Osteoblast (primary cell): ENCODE measurements around the gene SLC25A47. TPM values are rescaled to one million over a fixed set of nuclear protein-coding genes. Genes with fewer than 3 reads are reported as not detected.

ENCODE experiments used
- DNase-seq: peaks from one replicate; pipeline ENCODE4 v3.0.0; 2011; ENCODE audit warnings: low spot score, mixed read lengths; ENCODE audit not compliant: insufficient read length; ENCODE audit errors: missing footprints
- H2AFZ ChIP-seq: 2 replicates; pipeline ENCODE4 v1.6.0; 2011; ENCODE audit warnings: mild to moderate bottlenecking, low read length
- H3K27ac ChIP-seq: 2 replicates; pipeline ENCODE4 v1.5.1; 2011; ENCODE audit warnings: mild to moderate bottlenecking, low read depth, low read length, moderate library complexity
- H3K27me3 ChIP-seq: 2 replicates; pipeline ENCODE4 v1.6.0; 2012; ENCODE audit warnings: mild to moderate bottlenecking, control low read depth, inconsistent platforms, low read length, moderate library complexity; ENCODE audit not compliant: insufficient read depth
- H3K36me3 ChIP-seq: 2 replicates; pipeline ENCODE4 v1.5.1; 2011; ENCODE audit warnings: mild to moderate bottlenecking, low read length, control low read depth, moderate library complexity; ENCODE audit not compliant: insufficient read depth
- H3K4me1 ChIP-seq: 2 replicates; pipeline ENCODE4 v1.5.1; 2011; ENCODE audit warnings: mild to moderate bottlenecking, low read length, control low read depth, moderate library complexity; ENCODE audit not compliant: insufficient read depth
- H3K4me2 ChIP-seq: 2 replicates; pipeline ENCODE4 v1.6.0; 2011; ENCODE audit warnings: mild to moderate bottlenecking, low read length; ENCODE audit not compliant: insufficient read depth
- H3K4me3 ChIP-seq: fragments of 200-600 bp; sonication (generic); 3 replicates; pipeline ENCODE4 v1.5.1; 2012; ENCODE audit warnings: mild to moderate bottlenecking, low read length, inconsistent platforms; ENCODE audit not compliant: insufficient read depth
- H3K79me2 ChIP-seq: 2 replicates; pipeline ENCODE4 v1.6.0; 2012; ENCODE audit warnings: mild to moderate bottlenecking, low read length, control low read depth, inconsistent platforms; ENCODE audit not compliant: insufficient read depth
- H3K9me3 ChIP-seq: 2 replicates; pipeline ENCODE4 v1.5.1; 2011; ENCODE audit warnings: low read depth, low read length, control low read depth
- H4K20me1 ChIP-seq: 2 replicates; pipeline ENCODE4 v1.6.0; 2012; ENCODE audit warnings: mild to moderate bottlenecking, low read length, control low read depth; ENCODE audit not compliant: insufficient read depth
- small RNA-seq: library from RNA; depleted of rRNA; stranded (forward); fragments of <200 nt; gene quantifications from one replicate; pipeline ENCODE3, GENCODE V24; 2012
- total RNA-seq: library from RNA; depleted of rRNA; stranded (reverse); fragments of >200 nt; gene quantifications from 2 replicates; pipeline ENCODE4 v1.2.3, GENCODE V29; 2012
- TF ChIP-seq, protein P1 (sequence below): IDR thresholded peaks from 2 replicates; pipeline ENCODE4 v1.5.1; 2011; ENCODE audit warnings: mild to moderate bottlenecking, low read depth, low read length, moderate library complexity; ENCODE audit errors: extremely low read depth

SLC25A47 gene
- total RNA-seq, 1 donor, result not detected

GRCh38 chr14:100375266-100375962, 52.3 kb downstream of the SLC25A47 start:
- TF ChIP-seq, protein P1, sequence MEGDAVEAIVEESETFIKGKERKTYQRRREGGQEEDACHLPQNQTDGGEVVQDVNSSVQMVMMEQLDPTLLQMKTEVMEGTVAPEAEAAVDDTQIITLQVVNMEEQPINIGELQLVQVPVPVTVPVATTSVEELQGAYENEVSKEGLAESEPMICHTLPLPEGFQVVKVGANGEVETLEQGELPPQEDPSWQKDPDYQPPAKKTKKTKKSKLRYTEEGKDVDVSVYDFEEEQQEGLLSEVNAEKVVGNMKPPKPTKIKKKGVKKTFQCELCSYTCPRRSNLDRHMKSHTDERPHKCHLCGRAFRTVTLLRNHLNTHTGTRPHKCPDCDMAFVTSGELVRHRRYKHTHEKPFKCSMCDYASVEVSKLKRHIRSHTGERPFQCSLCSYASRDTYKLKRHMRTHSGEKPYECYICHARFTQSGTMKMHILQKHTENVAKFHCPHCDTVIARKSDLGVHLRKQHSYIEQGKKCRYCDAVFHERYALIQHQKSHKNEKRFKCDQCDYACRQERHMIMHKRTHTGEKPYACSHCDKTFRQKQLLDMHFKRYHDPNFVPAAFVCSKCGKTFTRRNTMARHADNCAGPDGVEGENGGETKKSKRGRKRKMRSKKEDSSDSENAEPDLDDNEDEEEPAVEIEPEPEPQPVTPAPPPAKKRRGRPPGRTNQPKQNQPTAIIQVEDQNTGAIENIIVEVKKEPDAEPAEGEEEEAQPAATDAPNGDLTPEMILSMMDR, result no peak
- H4K20me1 ChIP-seq, result no peaks in the 10 kb centered on the region

DNA sequence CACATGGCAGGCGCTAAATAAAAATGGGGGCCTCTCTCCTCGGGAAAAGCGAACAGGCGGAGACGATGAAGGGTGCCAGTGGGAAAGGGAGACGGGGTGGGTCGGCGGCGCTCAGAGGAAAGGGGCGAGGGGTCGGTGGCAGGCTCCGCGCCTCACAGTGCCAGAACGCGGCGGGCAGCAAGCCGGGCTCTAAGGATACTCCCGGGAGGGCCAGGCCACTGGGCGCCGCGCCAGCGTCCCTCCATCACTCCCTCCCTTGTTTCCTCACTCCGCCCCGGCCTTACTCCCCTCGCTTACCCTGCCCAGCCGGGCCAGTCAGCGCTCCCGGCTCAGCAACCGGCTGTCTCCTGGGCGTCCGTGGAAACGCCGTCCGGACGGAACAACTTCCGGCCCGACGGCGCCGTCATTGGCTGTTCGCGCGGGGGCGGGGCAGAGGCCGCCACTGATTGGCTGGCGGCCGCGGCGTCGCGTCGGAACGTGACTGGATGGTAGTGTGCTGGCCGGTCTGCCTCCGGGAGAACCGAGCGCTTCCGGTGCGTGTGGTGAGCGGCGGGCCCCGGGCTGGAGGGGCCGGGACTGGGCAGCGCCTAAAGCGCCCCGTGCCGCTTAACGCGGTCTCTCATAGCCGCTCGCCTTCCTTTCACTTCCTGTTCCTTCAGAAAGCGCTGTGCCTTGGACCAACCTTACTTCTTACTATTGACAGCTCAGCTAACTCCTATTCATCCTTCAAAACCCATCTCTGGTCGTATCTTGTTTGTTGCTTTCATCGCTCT, 53.0 kb downstream of the SLC25A47 start, which contains the start of gene WDR25:
Gene WDR25, plus strand, starts transcription at position 523 of the 773 bp plus-strand sequence.
- peak within 1 kb of the TSS; percentile 90 for H3K4me2 ChIP-seq
- no peaks in the 10 kb centered on the region for H3K9me3 ChIP-seq
- H4K20me1 ChIP-seq, result no peaks in the 10 kb centered on the region
- peak; percentile 95 for DNase-seq
- TF ChIP-seq, protein P1, result no peak
- H3K27me3 ChIP-seq, result no peaks in the 10 kb centered on the region
- peaks cover 25% of the 10 kb centered on the region for H3K4me1 ChIP-seq
- peak within 1 kb of the TSS; percentile 85 for H2AFZ ChIP-seq
- H3K79me2 ChIP-seq, result peaks cover 51% of the 10 kb centered on the region
- H3K36me3 ChIP-seq, result peaks cover 16% of the 10 kb centered on the region
- H3K27ac ChIP-seq, result peak within 1 kb of the TSS; percentile 100
- H3K4me3 ChIP-seq, result peak within 1 kb of the TSS; percentile 98

More at GRCh38 chr14:100375266-100375962, 52.3 kb downstream of the SLC25A47 start:
- H3K4me2 ChIP-seq, result peak overlapping the region; percentile 90
- DNase-seq, result peak; percentile 88
- H3K79me2 ChIP-seq, result peaks cover 47% of the 10 kb centered on the region
- H3K27me3 ChIP-seq, result no peaks in the 10 kb centered on the region
- H3K4me3 ChIP-seq, result peak overlapping the region; percentile 98
- peaks cover 25% of the 10 kb centered on the region for H3K4me1 ChIP-seq
- H3K27ac ChIP-seq, result peak overlapping the region; percentile 100
- peak overlapping the region; percentile 85 for H2AFZ ChIP-seq
- H3K9me3 ChIP-seq, result no peaks in the 10 kb centered on the region
- peaks cover 16% of the 10 kb centered on the region for H3K36me3 ChIP-seq

DNA sequence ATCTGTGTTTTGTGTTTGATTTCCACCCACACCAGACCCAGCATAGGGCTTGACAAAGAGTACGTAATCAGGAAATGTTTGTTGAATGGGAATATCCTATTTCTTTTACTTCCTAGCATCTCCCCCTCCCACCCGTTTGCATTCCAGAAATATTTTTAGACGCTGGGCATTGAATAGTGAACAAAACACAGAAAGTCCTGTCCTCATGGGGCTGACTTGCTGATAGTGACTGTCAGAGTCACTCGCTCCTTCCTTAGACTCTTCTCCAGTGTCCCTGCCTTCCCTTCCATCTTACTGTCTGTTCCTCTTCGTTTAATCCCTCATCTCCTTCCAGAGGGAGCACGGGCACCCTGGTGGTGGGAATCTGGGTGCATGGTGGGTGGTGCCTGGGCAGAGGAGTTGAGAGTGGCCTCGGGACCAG, 53.6 kb downstream of the SLC25A47 start:
- DNase-seq, result no peak
- TF ChIP-seq, protein P1, result peak; percentile 41
- Histone ChIP-seq H3K9me3 (no peaks in the 10 kb centered on the region), H3K4me2 (peak overlapping the region; percentile 90), H3K27me3 (no peaks in the 10 kb centered on the region), H4K20me1 (no peaks in the 10 kb centered on the region), H3K4me3 (peak overlapping the region; percentile 98), H3K4me1 (peaks cover 25% of the 10 kb centered on the region), H3K27ac (peak overlapping the region; percentile 100), H3K79me2 (peaks cover 49% of the 10 kb centered on the region), H3K36me3 (peaks cover 20% of the 10 kb centered on the region), H2AFZ (peak overlapping the region; percentile 80)

Small RNA genes within 50 kb of the gene (small RNA-seq; reads per million reads assigned to genes)
- not detected for gene AL157871.3
- gene MIR345, result 3.1 reads per million, percentile 79 among the genes with 10 or more reads in this experiment
- not detected for gene RN7SL523P

Other genes starting within 250 kb of the SLC25A47 start
- gene DEGS2, start 163.7 kb upstream of the SLC25A47 start, total RNA-seq, result 0.29 and 0.36 TPM in 2 replicates
- gene YY1, start 84.2 kb upstream of the SLC25A47 start, total RNA-seq, result 45.2 and 47.1 TPM in 2 replicates
- gene SLC25A29, start 16.9 kb upstream of the SLC25A47 start, total RNA-seq, result 11.8 and 19.9 TPM in 2 replicates
- gene WDR25, start 53.1 kb downstream of the SLC25A47 start, total RNA-seq, result 18.0 and 22.1 TPM in 2 replicates